Lung microvascular endothelial cell (primary cell): ENCODE results near the gene IL1B. TPM values are rescaled to one million over a fixed set of nuclear protein-coding genes. Genes with fewer than 3 reads are reported as not detected.

Experiments used
- DNase-seq, 2 donors: peaks; one replicate each; pipeline versions ENCODE4 v3.0.0 to v3.0.0-alpha.2; 2010; ENCODE audit warnings: low read depth in 2 of 2
- total RNA-seq: library from RNA; depleted of rRNA; stranded (reverse); fragments of >200 nt; gene quantifications from 2 replicates; pipeline ENCODE4 v1.2.1, GENCODE V29; 2014

The IL1B gene
- total RNA-seq, 1 donor from 2014 or later: not detected

GRCh38 chr2:112783187-112783714 is 53.3 kb downstream of the IL1B start:
- DNase-seq: peak; percentile 70 to 82

DNA sequence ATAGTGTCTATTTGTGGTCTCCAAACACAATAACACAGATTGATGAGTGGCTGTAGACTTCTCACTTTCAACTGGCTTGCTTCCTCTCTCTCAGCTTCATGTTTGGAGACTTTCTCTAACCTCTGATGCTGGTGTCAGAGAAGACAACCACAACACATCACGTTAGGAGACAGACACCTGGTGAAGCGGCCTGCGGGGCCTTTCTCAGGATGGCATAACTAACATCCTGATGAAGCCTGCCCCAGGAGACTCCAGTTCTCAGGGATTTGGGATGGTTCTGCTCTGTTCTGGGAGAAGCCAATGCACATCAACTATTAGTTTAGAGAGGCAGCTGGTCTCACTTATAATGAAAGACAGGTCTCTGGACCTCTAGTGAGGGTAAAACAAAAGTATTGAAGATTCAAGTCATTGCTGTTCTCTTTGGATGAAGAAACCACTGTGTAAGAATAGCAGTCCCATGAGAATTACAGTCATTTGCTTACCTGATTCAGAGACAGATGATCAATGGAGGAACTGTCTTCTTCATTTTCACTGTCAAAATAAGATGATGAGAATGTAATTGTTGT is 54.3 kb downstream of the IL1B start:
- DNase-seq: no peak

Other genes starting within 250 kb of the IL1B start
- gene SLC20A1, start 190.8 kb downstream of the IL1B start, total RNA-seq: 12.9 and 20.0 TPM in 2 replicates
- not detected in 2 replicates for gene NT5DC4, start 115.8 kb downstream of the IL1B start, total RNA-seq
- 0.60 and 2.0 TPM in 2 replicates for gene CKAP2L, start 72.2 kb downstream of the IL1B start, total RNA-seq
- under 0.01 TPM in 1 of 2 replicates, not detected in the other for gene IL1A, start 52.3 kb downstream of the IL1B start, total RNA-seq
- not detected in 2 replicates for gene IL37, start 74.4 kb upstream of the IL1B start, total RNA-seq
- gene IL36G, start 141.2 kb upstream of the IL1B start, total RNA-seq: not detected in 2 replicates
- not detected in 2 replicates for gene IL36A, start 168.7 kb upstream of the IL1B start, total RNA-seq
- not detected in 2 replicates for gene IL36B, start 216.1 kb upstream of the IL1B start, total RNA-seq
- not detected in 2 replicates for gene IL36RN, start 222.4 kb upstream of the IL1B start, total RNA-seq
- gene IL1F10, start 231.2 kb upstream of the IL1B start, total RNA-seq: not detected in 2 replicates